Measurements from ENCODE around the gene PTPN11. TPM values are rescaled to one million over a fixed set of nuclear protein-coding genes. Genes with fewer than 3 reads are reported as not detected.

The PTPN11 gene
- total and polyA plus RNA-seq, 2 of the 13 experiments (the other 11 are each of a cell fraction or from before 2014, with no cell fraction given) = 30.0 to 63.5 TPM

- TF ChIP-seq ZNF512 (CRISPR knock-in tag; IDR thresholded peaks at IDR 0.05) (no peak), THYN1 (CRISPR knock-in tag; IDR thresholded peaks at IDR 0.05; ENCODE audit: borderline replicate concordance, low read depth) (no peak), ZSCAN31 (CRISPR knock-in tag; IDR thresholded peaks at IDR 0.05; ENCODE audit: low read depth) (peak; percentile 49; the same call in 1 of the 2 replicates), ZNF567 (CRISPR knock-in tag; IDR thresholded peaks at IDR 0.05; ENCODE audit: borderline replicate concordance) (no peak; the same call in 1 of the 2 replicates), PLSCR1 (CRISPR knock-in tag; IDR thresholded peaks at IDR 0.05; ENCODE audit: borderline replicate concordance) (no peak), CEBPB (IDR thresholded peaks at IDR 0.05; ENCODE audit: borderline replicate concordance, low read depth, low read length) (no peak), ZNF333 (CRISPR knock-in tag; IDR thresholded peaks at IDR 0.05; ENCODE audit: borderline replicate concordance) (no peak), NR3C1 (CRISPR knock-in tag; IDR thresholded peaks at IDR 0.05) (no peak), PRDM15 (CRISPR knock-in tag; IDR thresholded peaks at IDR 0.05) (0 out of 2 replicates have a peak, but pooled peaks have one; percentile 22), CREB3 (CRISPR knock-in tag; IDR thresholded peaks at IDR 0.05) (no peak), HNF1B (CRISPR knock-in tag; IDR thresholded peaks at IDR 0.05) (peak; percentile 78), ZNF326 (CRISPR knock-in tag; IDR thresholded peaks at IDR 0.05; ENCODE audit: borderline replicate concordance) (no peak), MEIS2 (CRISPR knock-in tag; IDR thresholded peaks at IDR 0.05) (peak; percentile 29; the same call in 1 of the 2 replicates), ZBTB49 (CRISPR knock-in tag; IDR thresholded peaks at IDR 0.05; ENCODE audit: borderline replicate concordance) (no peak), SCMH1 (CRISPR knock-in tag; IDR thresholded peaks at IDR 0.05; ENCODE audit: borderline replicate concordance) (no peak), CHD2 (IDR thresholded peaks at IDR 0.05; ENCODE audit: low read depth, low read length) (no peak), POLR2AphosphoS5 (IDR thresholded peaks at IDR 0.05; ENCODE audit: low read depth, low read length) (peak; percentile 92)
Observed at GRCh38 chr12:112418608-112419296, at the start of gene PTPN11 (continued).
